Keratinocyte (primary cell): ENCODE measurements around the gene FLYWCH2.

ENCODE experiments used
- CTCF ChIP-seq, 3 experiments: IDR thresholded peaks in 1 of 3; conservative IDR thresholded peaks in 1 of 3; optimal IDR thresholded peaks in 1 of 3; 2 replicates in 2 of 3; 3 replicates in 1 of 3; pipeline versions ENCODE3 to v1.5.1; 2011; ENCODE audit warnings: low read length in 3 of 3, mild to moderate bottlenecking in 3 of 3, moderate library complexity in 2 of 3, control low read depth in 1 of 3, inconsistent platforms in 1 of 3; ENCODE audit not compliant: insufficient read depth in 2 of 3; ENCODE audit errors: extremely low read depth in 1 of 3
- EZH2 ChIP-seq: IDR thresholded peaks from one replicate; pipeline ENCODE4 v1.6.1; 2012; ENCODE audit warnings: inconsistent platforms, mild to moderate bottlenecking, low read length, moderate library complexity

DNA sequence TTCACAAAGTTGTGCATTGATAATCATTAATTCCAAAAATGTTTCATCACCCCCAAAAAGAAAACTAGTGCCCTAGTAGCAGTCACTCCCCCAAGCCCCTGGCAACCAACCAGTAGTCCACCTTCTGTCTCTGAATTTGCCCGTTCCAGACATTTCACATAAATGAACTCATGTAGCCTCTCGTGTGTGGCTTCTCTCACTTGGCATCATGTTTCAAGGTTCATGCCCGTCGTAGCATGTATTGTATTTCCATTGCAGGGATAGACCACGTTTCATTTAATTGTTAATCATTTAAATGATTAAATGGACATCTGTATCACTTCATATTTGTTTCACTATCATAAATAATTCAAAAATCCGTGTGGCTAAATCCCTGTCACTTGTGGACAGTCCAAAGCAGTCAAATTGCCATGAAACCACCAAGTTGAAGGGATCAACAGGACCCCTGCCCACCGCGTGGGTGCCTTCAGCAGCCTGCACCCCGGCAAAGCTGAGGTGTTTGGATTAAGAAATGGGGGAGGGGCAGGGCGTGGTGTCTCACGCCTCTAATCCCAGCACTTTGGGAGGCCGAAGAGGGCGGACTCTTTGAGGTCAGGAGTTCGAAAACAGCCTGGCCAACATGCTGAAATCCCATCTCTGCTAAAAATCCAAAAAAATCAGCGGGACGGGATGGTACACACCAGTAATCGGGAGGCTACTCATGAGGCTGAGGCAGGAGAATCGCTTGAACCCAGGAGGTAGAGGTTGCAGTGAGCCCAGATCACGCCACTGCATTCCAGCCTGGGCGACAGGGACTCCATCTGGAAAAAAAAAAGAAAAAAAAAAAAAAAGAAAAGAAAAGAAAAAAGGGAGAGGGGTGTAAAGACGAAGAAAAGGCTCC, 8.7 kb upstream of the FLYWCH2 start:
- TF ChIP-seq CTCF (optimal IDR thresholded peaks at IDR 0.05 in 1 of 3, IDR thresholded peaks at IDR 0.05 in 1 of 3, conservative IDR thresholded peaks at IDR 0.05 in 1 of 3; ENCODE audit: extremely low read depth in 1 of 3, insufficient read depth in 2 of 3, low read length in 3 of 3) (no peak), EZH2 (no peak)
